HepG2 (cell line): Measurements from ENCODE around the gene MLXIPL. TPM values are rescaled to one million over a fixed set of nuclear protein-coding genes. Genes with fewer than 3 reads are reported as not detected.

Experiments
- CCAR2 ChIP-seq: fragments of 200-400 bp; formaldehyde crosslinking; optimal IDR thresholded peaks from 2 replicates; pipeline ENCODE3; 2018; ENCODE audit warnings: low read depth, mild to moderate bottlenecking, low read length, moderate library complexity
- HNF4G ChIP-seq, 2 experiments: sonication (generic) in 1 of 2; formaldehyde crosslinking in 1 of 2; IDR thresholded peaks; 2 replicates each; pipeline versions ENCODE4 v1.4.0 to v1.6.1; 2011 to 2020; ENCODE audit warnings: borderline replicate concordance in 2 of 2, low read depth in 2 of 2, mild to moderate bottlenecking in 2 of 2, low read length in 1 of 2, missing genetic modification reagents in 1 of 2, moderate library complexity in 1 of 2
- MAFK ChIP-seq, 2 experiments: IDR thresholded peaks in 1 of 2; conservative IDR thresholded peaks in 1 of 2; 2 replicates each; pipeline ENCODE4 v1.6.1; 2011; ENCODE audit warnings: improper control_type of control experiment in 2 of 2, low read length in 2 of 2
- POLR2AphosphoS2 ChIP-seq: IDR thresholded peaks from 2 replicates; pipeline ENCODE4 v1.6.1; 2011; ENCODE audit warnings: low read depth, low read length, improper control_type of control experiment
- RBM22 ChIP-seq: fragments of 200-400 bp; formaldehyde crosslinking; optimal IDR thresholded peaks from 2 replicates; pipeline ENCODE3; 2017; ENCODE audit warnings: mild to moderate bottlenecking, low read length, moderate library complexity
- SRSF1 ChIP-seq: fragments of 200-400 bp; formaldehyde crosslinking; optimal IDR thresholded peaks from 2 replicates; pipeline ENCODE3; 2017; ENCODE audit warnings: mild to moderate bottlenecking, low read depth, low read length, moderate library complexity
- ZNF562 ChIP-seq: sonication (generic); formaldehyde crosslinking; IDR thresholded peaks from 2 replicates; pipeline ENCODE4 v1.8.0; 2022; ENCODE audit warnings: missing genetic modification reagents, borderline replicate concordance
- ZNF564 ChIP-seq: sonication (generic); formaldehyde crosslinking; IDR thresholded peaks from 2 replicates; pipeline ENCODE4 v1.8.1; 2023; ENCODE audit warnings: mild to moderate bottlenecking, missing genetic modification reagents
- ZNF567 ChIP-seq: sonication (generic); formaldehyde crosslinking; IDR thresholded peaks from 2 replicates; pipeline ENCODE4 v1.8.1; 2023; ENCODE audit warnings: mild to moderate bottlenecking, missing genetic modification reagents, borderline replicate concordance
- polyA plus RNA-seq, 8 experiments: library from polyadenylated mRNA; depleted of rRNA in 3 of 8; stranded (reverse) in 7 of 8; unstranded in 1 of 8; fragments of >200 nt; fragmentation: Illumina TruSeq in 4 of 8; extraction: Trizol in 4 of 8; gene quantifications; 2 replicates each; pipeline versions ENCODE4 v1.2.1 to v1.2.3, GENCODE V29; 2011 to 2016; ENCODE audit warnings: low read depth in 4 of 8, missing spikeins in 1 of 8, mixed read lengths in 1 of 8; ENCODE audit not compliant: insufficient read depth in 1 of 8
- total RNA-seq, 5 experiments: library from RNA; depleted of rRNA; stranded (reverse); fragments of >200 nt; fragmentation: Illumina TruSeq; extraction: Trizol; gene quantifications; 2 replicates each; pipeline ENCODE4 v1.2.3, GENCODE V29; 2016; ENCODE audit warnings: low read depth in 1 of 5
- TF ChIP-seq, protein P1 (sequence below): sonication (generic); formaldehyde crosslinking; IDR thresholded peaks from 2 replicates; pipeline ENCODE4 v1.4.0; 2020; ENCODE audit warnings: missing genetic modification reagents; ENCODE audit errors: not compliant biosample characterization
- TF ChIP-seq, protein P2 (sequence below): IDR thresholded peaks from 2 replicates; pipeline ENCODE4 v1.6.1; 2016; ENCODE audit warnings: missing compliant biosample characterization, missing genetic modification reagents, borderline replicate concordance

Gene MLXIPL
- total and polyA plus RNA-seq, 2 of the 13 experiments (the other 11 are each of a cell fraction or from before 2014, with no cell fraction given), result 51.6 to 60.1 TPM

DNA sequence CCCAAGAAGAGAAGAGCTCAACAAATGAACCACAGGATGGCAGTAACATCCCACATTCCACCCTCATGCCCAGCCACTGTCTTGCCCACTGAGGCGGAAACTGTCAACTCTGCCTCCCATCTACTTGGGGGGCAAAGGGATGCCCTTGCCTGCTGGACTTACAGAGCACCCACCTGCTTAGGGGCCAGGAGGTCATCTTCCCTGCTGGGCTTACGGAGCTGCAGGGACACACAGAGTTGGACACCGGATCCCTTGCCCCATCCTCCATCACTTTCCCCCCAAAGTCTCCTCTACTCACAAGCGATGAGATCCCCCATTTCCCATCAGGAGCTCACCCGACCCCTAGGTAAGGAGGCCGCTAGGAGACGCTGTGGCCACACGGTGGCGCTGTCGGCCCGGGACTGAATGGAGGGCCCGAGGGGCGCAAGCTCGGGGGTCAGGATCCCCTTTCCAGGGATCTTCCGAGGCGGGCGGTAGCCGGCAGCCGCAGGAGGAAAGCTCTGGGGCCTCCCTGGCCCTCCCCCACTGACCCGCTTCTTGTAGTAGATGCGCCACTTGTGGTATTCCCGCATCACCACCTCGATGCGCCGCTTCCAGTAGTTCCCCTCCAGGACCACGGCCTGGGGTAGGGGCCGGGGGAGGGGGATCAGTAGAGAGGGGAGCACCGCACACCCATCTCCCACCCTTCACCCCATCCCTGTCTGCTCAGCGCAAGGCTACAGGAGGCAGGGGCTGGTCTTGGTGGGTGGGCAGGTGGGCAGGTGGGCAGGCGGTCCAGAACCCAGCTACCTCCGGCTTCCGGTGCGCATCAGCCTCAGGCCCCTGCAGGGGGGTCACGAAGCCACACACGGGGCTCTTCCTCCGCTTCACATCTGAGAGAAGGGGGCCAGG, 17.3 kb downstream of the MLXIPL start (continued):
- TF ChIP-seq ZNF567 (0 out of 2 replicates have a peak, but pooled peaks have one; percentile 76), CCAR2 (no peak), MAFK (conservative IDR thresholded peaks at IDR 0.05 in 1 of 2, IDR thresholded peaks at IDR 0.05 in 1 of 2; ENCODE audit: low read length in 2 of 2) (no peak), ZNF562 (CRISPR knock-in tag) (no peak), SRSF1 (no peak), ZNF564 (CRISPR knock-in tag) (no peak), HNF4G (IDR thresholded peaks at IDR 0.05; ENCODE audit: borderline replicate concordance, low read depth, low read length) (no peak), HNF4G (CRISPR knock-in tag; IDR thresholded peaks at IDR 0.05; ENCODE audit: borderline replicate concordance, low read depth) (0 out of 2 replicates have a peak, but pooled peaks have one; percentile 53), RBM22 (peak; percentile 100), POLR2AphosphoS2 (peak; percentile 64; the same call in 1 of the 2 replicates)
- TF ChIP-seq, protein P1, sequence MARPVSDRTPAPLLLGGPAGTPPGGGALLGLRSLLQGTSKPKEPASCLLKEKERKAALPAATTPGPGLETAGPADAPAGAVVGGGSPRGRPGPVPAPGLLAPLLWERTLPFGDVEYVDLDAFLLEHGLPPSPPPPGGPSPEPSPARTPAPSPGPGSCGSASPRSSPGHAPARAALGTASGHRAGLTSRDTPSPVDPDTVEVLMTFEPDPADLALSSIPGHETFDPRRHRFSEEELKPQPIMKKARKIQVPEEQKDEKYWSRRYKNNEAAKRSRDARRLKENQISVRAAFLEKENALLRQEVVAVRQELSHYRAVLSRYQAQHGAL (CRISPR knock-in tag), result no peak
- TF ChIP-seq, protein P2, sequence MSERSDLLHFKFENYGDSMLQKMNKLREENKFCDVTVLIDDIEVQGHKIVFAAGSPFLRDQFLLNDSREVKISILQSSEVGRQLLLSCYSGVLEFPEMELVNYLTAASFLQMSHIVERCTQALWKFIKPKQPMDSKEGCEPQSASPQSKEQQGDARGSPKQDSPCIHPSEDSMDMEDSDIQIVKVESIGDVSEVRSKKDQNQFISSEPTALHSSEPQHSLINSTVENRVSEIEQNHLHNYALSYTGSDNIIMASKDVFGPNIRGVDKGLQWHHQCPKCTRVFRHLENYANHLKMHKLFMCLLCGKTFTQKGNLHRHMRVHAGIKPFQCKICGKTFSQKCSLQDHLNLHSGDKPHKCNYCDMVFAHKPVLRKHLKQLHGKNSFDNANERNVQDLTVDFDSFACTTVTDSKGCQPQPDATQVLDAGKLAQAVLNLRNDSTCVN (CRISPR knock-in tag), result no peak
- TF ChIP-seq, all 625 proteins: peak for 47
